Measurements from ENCODE around the gene BCL6.

- no peak for TF ChIP-seq CTCF (IDR thresholded peaks at IDR 0.05)
- no peak for TF ChIP-seq POLR2AphosphoS5 (IDR thresholded peaks at IDR 0.05)
Measured at GRCh38 chr3:187734841-187735240, 10.4 kb downstream of the BCL6 start.
